HG03045 (cell line): ENCODE results near the gene PTPN21.
"Not testable (repeated sequence)": the region's sequence is repeated elsewhere in the genome, so short reads cannot be mapped to it uniquely, and the experiment has no call there.

Experiments
- ATAC-seq: cut with Tn5 transposase; IDR thresholded peaks from one replicate; pipeline ENCODE4 v1.9.1; 2021; ENCODE audit warnings: mild to moderate bottlenecking, moderate library complexity; ENCODE audit not compliant: unreplicated experiment

The PTPN21 gene

DNA sequence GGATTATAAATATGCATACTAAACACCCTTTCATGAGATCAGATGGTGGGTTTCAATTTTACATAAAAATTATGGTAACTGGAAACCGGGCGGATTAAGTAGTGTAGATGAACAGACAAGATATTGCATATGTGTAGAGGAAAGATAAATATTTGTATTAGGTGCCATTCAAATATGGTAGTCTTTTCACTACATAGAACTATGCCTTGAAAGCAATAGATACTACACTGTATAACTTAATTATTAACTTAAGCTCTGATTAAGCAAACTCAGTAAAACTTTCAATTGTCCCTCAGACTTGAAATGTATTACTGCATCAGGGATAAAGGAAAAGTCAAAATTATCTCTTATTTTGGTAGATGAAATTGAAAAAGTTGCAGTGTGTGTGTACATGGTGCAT lies 1.9 kb downstream of the PTPN21 start:
- no peak for ATAC-seq

DNA sequence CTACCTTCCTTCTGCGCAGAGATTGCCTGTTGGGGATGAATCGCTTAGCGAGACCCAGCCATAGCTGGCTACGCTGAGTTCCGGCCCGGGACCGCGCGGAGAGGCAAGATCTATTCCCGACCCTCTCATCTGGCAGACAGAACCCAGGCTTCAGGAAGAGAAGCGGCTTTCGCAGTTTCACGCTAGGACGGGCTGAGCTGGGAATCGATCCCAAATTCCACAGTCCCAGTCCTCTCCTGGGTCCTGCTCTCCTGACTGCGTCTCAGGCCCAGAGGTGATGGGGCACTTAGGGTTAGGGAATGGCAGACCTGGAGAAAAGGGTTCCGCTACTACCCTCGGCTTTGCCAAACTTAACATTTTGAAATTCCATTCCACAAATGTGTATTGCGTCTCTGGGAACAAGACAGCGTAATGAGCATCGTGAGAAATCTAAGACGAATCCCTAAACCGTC lies 2.8 kb downstream of the PTPN21 start:
- ATAC-seq = no peak

DNA sequence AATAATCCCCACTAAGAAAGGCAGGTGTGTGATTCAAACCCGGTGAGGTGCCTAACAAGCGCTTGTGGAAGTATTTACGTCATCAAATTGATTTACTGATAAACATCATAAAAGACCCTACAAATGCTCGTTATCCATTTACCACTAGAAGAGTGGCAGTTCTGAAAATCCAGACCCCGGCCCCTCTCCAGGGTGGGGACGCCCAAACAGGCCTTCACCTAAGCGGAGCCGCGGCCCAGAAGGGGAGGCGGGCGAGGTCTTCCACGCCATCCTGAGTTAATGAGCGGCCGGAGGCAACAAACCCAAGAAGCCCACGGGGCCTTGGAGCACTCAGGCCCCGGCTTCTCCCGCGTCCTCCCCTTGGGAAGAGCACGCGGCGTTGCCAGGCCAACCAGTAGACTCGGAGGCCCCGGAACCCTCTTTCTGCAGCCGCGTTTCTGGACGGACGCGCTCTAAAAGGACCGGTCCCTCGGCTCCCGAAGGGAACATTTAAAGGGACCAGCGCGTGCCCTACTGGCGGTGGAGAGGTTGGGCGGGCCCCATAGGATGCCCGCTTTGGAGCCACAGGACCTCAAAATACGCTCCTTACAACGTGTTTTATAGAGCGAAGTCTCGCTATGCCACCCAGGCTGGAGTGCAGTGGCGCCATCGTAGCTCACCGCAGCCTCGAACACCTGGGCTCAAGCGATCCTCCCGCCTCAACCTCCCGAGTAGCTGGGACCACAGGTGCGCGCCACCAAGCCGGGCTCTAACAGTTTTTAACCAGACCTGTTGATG lies 3.5 kb downstream of the PTPN21 start:
- no peak for ATAC-seq

DNA sequence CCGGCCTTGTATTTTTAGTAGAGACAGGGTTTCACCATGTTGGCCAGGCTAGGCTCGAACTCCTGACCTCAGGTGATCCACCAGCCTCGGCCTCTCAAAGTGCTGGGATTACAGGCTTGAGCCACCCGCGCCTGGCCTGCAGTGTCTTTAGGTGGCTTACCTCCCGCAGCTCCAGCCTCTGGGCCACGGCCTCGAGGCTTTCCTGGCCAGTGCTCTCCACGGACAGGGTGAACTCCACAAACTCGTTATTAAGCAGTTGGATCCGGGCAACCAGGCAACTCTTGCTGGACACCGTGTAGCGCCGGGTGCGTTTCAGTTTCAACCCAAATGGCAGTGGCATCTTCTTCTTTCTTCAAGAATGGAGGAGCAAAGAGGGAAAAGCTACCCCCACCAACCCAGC lies 4.7 kb downstream of the PTPN21 start:
- no peak for ATAC-seq

DNA sequence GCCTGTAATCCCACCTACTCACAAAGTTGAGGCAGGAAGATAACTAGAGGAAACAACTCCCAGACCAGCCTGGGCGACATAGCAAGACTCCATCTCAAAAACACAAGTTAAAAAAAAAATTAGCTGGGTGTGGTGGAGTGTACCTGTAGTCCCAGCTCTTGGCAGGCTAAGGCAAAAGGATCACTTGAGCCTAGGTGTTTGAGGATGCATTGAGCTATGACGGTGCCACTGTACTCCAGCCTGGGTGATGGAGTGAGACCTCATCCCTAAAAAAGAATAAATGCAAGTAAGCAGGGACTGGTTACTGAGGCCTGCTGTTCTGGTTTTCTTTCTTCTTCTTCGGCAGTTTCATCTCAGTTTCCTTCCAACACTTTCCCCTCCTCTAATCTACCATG lies 7.4 kb downstream of the PTPN21 start:
- ATAC-seq = no peak

DNA sequence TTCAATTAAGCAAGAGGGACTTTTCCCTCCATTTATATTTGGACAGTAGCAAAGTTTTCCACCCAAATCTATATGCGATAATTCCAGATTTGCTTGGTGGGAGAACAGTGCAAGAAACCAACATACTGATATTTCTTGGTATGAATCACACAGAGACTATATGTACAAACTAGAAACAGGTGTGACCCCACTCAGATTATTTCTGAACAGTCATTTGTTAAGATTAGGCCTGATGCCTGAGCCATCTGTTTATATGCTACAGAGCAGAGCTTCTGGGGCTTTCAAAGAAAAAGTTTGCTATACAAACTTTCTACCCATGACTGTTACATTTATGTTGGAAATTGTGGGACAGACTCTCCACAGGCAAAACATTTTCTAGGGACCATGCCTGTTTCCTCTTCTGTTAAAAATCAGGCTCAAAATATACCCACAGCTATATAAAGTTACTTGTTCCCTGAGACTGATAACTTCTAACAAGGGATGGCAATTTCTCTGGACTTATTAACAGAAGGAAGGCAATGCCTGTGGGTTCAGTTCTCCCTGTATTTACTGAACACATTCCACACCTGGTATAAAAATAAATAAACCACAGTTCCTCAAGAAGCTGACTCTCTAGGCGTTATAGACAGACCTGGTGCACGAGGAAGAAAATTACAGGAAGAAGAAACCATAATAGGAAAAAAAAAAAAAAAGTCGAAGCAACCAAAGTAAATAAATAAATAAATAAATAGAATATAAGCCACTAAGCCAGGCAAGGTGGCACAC lies 8.0 kb downstream of the PTPN21 start:
- no peak for ATAC-seq

DNA sequence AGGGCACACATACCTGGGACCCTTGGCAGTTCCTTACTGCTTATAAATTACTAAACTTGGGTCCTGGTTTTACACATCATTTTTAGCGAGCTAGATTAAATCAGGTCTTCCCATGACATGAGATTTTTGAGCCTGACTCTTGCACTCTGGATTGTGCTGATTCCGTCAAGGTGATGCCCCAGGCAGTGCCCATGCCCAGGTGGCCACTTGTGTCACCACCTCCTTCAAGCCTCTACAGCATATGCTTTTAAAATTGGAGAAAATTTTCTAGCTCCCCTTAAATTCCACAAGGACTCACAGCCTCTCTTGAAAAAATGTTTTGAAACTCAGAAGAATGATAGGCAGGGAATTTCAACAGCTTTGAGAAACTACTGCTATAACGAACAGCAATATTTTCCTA lies 9.6 kb downstream of the PTPN21 start:
- ATAC-seq = no peak

DNA sequence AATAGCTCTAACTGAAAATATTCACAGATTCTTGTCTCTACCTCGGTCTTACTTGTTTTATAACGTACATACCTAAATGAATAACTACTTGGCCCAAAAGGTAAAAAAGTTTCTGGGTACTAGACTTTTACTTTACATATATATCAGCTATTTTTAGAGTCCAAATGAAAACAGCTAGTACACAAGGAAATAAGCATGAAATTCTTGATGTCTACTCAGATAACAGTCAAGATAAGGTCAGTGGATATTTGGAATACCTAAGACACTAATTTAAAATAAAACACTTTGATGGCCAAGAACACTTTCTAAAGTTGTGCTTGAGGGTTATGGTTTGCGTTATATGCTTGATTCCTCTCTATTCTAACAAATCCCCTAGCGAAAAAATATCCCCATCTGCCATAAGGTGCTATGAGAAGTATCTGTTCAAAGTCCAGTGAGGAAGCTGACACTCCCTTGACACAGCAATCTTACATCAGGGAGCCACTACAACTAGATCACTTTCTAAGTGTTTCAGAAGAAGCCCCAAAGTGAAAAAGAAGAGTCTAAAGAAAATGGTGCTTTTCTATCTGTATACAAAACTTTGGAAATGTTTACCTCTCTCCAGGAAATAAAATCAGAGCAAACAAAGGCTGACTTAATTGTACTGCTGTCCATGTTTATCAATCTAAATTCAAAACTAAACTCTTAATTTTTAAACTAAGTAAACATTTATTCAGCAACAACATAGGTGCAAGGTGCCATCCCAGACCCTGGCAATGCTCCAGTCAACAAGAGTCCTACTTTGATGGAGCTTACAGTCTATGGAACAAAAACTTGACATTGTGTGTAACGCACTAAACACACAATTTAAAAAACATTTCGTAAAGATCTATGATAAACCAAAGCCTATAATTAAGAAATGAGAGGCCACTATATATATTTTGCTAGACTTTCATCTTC lies 11.7 kb downstream of the PTPN21 start:
- no peak for ATAC-seq

DNA sequence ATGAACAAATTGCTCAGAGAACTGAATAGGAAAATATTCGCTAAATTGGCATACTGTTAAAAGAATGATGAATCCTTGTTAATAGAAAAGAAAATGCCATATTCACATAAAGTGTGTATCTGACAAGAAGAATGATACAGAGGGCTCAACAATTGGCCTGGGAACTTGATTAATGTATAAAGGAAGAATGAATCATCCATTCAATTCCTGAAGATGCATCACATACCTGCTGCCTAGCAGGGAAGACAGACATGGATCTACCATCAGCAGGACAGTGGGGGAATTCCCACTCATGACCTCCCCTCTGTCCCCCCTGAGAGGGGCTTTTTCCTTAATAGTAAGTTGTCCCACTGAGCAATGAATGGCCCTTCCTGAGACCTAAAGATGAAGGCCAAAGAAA lies 13.5 kb downstream of the PTPN21 start:
- ATAC-seq = no peak

DNA sequence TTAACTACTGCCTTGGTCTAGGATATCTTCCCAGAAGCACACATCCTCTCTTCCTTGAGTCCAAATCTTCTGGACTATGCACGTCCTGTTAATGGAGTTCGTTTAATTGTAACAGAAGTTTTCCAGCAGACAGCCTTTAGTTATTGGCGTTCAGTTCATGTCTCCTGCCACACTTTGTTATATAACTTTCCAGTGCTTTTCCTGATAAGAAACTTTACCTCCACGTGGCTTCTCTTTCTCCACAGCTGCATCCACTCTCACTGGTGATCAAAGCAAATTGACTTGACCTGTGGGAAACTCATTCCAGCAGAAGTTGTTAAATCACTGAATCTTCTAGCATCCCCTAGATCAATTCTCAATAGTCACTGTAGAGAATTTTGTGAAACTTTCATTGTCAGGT lies 19.0 kb downstream of the PTPN21 start:
- ATAC-seq = no peak

DNA sequence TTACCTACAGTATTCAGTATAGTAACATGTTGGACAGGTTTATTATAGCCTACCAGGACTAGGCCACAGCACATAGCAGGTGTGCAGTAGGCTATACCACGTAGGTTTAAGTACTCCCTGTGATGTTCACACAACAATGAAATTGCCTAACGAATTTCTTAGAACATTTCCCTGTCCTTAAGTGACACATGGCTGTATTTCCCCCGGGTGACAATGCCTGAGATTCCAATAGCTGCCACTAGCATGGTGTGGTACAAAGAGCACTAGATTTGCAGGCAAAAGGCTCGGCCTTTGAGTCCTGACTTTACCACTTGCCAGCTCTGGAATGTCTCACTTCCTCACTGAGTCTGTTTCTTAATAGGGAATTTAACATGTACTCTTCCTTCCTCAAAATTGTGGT lies 19.7 kb downstream of the PTPN21 start:
- no peak for ATAC-seq

DNA sequence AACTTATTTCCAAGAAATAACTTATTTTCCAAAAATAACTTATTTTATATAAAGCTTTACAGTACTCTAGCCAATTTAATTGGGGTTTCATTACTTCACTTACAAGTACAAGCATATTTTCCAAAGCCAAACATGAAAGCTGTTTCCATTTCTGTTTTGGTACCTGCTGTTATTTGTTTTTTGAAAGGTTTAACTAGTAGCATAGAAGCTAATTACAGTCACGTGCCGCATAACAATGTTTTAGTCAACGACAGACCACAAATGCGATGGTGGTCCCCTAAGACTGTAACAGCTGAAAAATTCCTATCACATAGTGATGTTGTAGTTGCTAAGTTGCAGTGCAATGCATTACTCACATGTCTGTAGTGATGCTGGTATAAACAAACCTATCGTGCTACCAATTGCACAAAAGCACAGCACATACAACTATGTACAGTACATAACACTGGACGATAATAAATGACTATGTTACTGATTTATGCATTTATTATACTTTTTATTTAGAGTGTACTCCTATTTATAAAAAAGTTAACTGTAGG lies 21.7 kb downstream of the PTPN21 start:
- ATAC-seq = no peak

DNA sequence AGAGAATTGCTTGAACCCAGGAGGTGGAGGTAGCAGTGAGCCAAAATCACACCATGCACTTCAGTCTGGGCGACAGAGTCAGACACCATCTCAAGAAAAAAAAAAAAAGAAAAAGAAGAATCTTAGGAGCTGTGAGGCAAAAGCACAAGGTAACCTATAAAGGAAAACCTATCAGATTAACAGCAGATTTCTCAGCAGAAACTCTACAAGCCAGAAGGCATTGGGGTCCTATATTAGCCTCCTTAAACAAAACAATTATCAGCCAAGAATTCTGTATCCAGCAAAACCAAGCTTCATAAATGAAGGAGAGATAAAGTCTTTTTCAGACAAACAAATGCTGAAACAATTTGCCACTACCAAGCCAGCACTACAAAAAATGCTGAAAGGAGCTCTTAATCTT lies 24.9 kb downstream of the PTPN21 start:
- not testable (repeated sequence) for ATAC-seq

DNA sequence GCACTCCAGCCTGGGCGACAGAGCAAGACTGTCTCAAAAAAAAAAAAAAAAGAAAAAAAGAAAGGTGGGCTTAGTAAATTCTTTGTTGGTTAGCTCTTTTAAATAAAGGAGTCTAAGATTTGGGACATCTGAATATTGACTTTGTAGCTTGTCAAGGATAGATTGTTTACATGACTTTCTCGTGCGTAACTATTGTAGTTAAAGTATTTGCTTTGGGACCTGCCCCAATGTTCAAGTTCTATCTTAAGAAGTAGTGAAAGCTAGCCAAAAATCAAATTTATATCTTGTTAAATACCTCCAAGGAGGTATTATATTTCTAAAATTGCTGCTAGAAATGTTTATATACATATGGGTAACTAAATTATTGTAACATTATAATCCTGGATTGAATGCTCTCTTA lies 32.4 kb downstream of the PTPN21 start:
- no peak for ATAC-seq

DNA sequence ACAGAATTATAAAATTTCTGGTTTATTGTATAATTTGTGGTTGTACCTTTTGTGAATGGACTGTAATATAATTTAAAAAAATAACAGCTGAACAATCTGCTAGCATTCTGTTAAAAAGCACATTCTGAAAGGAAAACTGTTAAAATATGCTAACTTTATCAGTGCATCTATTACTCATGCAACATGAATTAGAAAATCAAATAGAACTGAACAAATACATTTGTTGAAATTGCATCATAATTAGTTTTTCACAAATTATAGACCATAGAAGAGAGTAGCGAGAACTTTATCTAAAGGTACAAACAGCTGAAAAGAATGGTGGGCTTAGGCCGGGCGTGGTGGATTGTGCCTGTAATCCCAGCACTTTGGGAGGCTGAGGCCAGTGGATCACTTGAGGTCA lies 33.0 kb downstream of the PTPN21 start:
- ATAC-seq = no peak

DNA sequence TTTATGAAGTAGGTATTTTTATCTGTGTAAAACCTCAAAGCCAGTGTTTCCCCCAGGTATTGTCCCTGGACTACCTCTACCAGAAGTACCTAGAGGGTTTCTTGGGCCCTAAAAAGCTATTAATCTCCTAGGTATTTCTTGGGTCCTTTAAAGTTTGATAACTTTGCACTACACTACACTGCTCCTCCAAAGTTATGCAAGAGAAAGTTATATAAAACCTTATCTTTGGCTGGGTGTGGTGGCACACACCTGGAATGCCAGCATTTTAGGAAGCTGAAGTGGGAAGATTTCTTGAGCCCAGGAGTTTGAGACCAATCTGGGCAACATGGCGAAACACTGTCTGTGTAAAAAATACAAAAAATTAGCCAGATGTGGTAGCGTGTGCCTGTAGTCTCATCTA lies 34.9 kb downstream of the PTPN21 start:
- no peak for ATAC-seq

DNA sequence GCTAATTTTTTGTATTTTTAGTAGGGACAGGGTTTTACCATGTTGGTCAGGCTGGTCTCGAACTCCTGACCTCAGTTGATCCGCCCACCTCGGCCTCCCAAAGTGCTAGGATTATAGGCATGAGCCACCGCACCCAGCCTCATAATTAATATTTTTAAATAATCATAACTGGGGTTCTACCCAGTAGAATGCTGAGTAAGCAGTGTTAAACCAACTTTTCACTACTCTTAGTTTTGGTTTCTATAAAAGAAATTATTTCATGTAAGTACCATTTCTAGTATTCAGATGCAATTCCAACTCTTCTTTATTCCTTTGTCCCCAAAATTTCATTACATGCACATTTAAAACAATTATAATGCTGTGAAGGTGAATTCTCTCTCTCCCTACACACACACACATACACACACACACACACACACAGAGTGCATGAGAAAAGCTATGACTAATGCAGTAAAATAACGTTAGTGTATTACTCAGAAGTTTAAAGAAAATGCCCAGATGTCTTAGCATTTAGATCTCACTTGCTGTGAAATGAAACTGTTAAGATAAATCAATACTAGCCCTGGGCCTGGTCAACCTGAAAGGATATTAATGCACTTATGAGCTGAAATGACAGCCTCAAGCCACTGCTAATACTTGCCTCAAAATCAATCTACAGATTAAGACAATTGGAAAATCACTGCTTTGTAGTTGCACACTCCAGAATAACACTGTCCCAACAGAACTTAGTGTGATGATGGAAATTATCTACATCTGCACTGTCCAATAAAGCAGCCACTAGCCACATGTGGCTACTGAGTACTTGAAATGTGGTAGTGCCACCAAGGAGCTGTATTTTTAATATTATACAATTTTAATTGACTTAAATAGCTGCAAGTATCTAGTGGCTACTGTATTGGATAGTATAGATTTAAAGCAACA lies 36.0 kb downstream of the PTPN21 start:
- ATAC-seq = no peak

DNA sequence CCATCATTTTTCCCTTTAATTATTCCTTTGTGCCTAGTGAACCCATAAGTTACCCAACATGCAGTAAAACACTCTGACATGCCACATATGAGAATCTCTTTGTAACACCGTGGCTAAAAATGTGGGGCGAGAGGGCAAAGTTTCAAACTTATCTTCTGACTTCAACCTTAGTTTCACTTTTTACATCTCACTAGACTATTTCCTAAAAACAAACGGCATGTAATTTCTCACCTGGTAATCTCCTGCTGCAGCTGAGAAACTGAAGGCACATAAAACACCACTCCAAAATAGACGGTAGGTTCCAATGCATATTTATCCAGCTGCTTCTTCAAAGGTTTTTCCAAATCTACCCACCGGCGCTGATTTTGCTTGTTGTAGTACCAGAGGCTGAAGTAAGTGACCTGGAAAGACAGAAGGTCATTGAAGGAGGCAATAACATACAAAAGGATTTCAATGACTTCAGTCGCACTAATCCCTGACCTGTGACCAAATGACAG lies 37.9 kb downstream of the PTPN21 start:
- no peak for ATAC-seq

DNA sequence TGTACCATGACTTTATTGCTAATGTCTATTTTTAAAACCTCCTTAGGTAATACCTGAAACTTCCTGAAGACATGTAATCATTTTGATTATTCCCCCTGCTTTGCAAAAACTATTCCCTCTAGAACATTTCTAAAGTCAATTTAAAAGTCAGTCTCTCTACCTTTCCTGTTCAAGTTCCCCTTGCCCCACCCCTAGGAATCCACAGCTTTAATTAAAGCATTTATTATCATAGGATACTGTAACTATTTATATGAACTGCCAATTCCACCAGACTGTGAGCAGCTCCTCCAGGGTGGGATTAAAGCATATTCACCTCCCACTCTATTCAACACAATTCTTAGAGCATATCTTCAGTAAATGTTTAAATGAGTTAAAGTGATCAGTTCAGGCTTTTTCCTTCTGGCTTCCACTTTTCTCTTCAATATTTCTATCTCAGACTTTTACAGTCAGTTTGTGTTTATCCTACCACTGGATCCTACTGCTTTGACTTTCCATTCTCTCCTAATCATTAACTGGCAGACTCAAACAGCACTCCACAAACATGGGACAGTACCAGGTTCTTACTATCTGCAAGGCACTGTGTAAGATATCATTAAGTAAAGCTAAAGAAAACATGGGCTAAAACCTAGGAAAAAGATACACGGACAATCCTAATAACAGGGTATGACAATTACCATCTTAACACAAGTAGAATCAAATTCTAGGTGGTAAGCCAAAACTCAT lies 39.1 kb downstream of the PTPN21 start:
- ATAC-seq = no peak
